Liver (tissue), 3 donors: Measurements from ENCODE around the gene NPR2.

ENCODE experiments used
- ATF3 ChIP-seq: IDR thresholded peaks from 2 replicates; pipeline ENCODE4 v1.6.1; 2016; ENCODE audit warnings: antibody characterized with exemption
- FOXA1 ChIP-seq: IDR thresholded peaks from 2 replicates; pipeline ENCODE4 v1.6.1; 2016; ENCODE audit warnings: antibody characterized with exemption
- FOXA2 ChIP-seq: IDR thresholded peaks from 2 replicates; pipeline ENCODE4 v1.6.1; 2016; ENCODE audit warnings: antibody characterized with exemption
- GABPA ChIP-seq, 2 donors: IDR thresholded peaks in 1 of 2; conservative IDR thresholded peaks in 1 of 2; 2 replicates each; pipeline ENCODE4 v1.6.1; 2016; ENCODE audit warnings: antibody characterized with exemption in 2 of 2, mild to moderate bottlenecking in 1 of 2, moderate library complexity in 1 of 2
- HNF4G ChIP-seq: IDR thresholded peaks from 2 replicates; pipeline ENCODE4 v1.6.1; 2016; ENCODE audit warnings: antibody characterized with exemption
- MAX ChIP-seq: IDR thresholded peaks from 2 replicates; pipeline ENCODE4 v1.6.1; 2016; ENCODE audit warnings: antibody characterized with exemption
- SP1 ChIP-seq: IDR thresholded peaks from 2 replicates; pipeline ENCODE4 v1.6.1; 2018; ENCODE audit warnings: antibody characterized with exemption, mild to moderate bottlenecking
- TAF1 ChIP-seq: conservative IDR thresholded peaks from 2 replicates; pipeline ENCODE4 v1.6.1; 2016; ENCODE audit warnings: antibody characterized with exemption, mild to moderate bottlenecking
- YY1 ChIP-seq: IDR thresholded peaks from 2 replicates; pipeline ENCODE4 v1.6.1; 2016; ENCODE audit warnings: antibody characterized with exemption, mild to moderate bottlenecking
- TF ChIP-seq, protein P1 (sequence below): fragments of 150-350 bp; IDR thresholded peaks from 2 replicates; pipeline ENCODE4 v1.5.1; 2017; ENCODE audit warnings: improper control_type of control experiment, low read depth, low read length; ENCODE audit not compliant: missing input control
- TF ChIP-seq, protein P2 (sequence below): IDR thresholded peaks from 2 replicates; pipeline ENCODE4 v1.6.1; 2016; ENCODE audit warnings: antibody characterized with exemption
- TF ChIP-seq, protein P3 (sequence below): IDR thresholded peaks from 2 replicates; pipeline ENCODE4 v1.6.1; 2016; ENCODE audit warnings: antibody characterized with exemption, mild to moderate bottlenecking
- donor health status: healthy.
- donor health status: healthy.

- TF ChIP-seq, protein P1, sequence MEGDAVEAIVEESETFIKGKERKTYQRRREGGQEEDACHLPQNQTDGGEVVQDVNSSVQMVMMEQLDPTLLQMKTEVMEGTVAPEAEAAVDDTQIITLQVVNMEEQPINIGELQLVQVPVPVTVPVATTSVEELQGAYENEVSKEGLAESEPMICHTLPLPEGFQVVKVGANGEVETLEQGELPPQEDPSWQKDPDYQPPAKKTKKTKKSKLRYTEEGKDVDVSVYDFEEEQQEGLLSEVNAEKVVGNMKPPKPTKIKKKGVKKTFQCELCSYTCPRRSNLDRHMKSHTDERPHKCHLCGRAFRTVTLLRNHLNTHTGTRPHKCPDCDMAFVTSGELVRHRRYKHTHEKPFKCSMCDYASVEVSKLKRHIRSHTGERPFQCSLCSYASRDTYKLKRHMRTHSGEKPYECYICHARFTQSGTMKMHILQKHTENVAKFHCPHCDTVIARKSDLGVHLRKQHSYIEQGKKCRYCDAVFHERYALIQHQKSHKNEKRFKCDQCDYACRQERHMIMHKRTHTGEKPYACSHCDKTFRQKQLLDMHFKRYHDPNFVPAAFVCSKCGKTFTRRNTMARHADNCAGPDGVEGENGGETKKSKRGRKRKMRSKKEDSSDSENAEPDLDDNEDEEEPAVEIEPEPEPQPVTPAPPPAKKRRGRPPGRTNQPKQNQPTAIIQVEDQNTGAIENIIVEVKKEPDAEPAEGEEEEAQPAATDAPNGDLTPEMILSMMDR: no peak
- TF ChIP-seq MAX (no peak), GABPA (IDR thresholded peaks at IDR 0.05 in 1 of 2, conservative IDR thresholded peaks at IDR 0.05 in 1 of 2) (no peak), SP1 (no peak), ATF3 (no peak), YY1 (no peak), FOXA1 (no peak), FOXA2 (no peak), TAF1 (no peak), HNF4G (no peak)
- TF ChIP-seq, protein P2, sequence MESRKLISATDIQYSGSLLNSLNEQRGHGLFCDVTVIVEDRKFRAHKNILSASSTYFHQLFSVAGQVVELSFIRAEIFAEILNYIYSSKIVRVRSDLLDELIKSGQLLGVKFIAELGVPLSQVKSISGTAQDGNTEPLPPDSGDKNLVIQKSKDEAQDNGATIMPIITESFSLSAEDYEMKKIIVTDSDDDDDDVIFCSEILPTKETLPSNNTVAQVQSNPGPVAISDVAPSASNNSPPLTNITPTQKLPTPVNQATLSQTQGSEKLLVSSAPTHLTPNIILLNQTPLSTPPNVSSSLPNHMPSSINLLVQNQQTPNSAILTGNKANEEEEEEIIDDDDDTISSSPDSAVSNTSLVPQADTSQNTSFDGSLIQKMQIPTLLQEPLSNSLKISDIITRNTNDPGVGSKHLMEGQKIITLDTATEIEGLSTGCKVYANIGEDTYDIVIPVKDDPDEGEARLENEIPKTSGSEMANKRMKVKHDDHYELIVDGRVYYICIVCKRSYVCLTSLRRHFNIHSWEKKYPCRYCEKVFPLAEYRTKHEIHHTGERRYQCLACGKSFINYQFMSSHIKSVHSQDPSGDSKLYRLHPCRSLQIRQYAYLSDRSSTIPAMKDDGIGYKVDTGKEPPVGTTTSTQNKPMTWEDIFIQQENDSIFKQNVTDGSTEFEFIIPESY: no peak
- TF ChIP-seq, protein P3, sequence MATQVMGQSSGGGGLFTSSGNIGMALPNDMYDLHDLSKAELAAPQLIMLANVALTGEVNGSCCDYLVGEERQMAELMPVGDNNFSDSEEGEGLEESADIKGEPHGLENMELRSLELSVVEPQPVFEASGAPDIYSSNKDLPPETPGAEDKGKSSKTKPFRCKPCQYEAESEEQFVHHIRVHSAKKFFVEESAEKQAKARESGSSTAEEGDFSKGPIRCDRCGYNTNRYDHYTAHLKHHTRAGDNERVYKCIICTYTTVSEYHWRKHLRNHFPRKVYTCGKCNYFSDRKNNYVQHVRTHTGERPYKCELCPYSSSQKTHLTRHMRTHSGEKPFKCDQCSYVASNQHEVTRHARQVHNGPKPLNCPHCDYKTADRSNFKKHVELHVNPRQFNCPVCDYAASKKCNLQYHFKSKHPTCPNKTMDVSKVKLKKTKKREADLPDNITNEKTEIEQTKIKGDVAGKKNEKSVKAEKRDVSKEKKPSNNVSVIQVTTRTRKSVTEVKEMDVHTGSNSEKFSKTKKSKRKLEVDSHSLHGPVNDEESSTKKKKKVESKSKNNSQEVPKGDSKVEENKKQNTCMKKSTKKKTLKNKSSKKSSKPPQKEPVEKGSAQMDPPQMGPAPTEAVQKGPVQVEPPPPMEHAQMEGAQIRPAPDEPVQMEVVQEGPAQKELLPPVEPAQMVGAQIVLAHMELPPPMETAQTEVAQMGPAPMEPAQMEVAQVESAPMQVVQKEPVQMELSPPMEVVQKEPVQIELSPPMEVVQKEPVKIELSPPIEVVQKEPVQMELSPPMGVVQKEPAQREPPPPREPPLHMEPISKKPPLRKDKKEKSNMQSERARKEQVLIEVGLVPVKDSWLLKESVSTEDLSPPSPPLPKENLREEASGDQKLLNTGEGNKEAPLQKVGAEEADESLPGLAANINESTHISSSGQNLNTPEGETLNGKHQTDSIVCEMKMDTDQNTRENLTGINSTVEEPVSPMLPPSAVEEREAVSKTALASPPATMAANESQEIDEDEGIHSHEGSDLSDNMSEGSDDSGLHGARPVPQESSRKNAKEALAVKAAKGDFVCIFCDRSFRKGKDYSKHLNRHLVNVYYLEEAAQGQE: no peak
These were observed 14.7 kb downstream of the NPR2 start for GRCh38 chr9:35806101-35806500.
